Activated T-cell treated with anti-CD3 and anti-CD28 coated beads for 24 hours (primary cell): ENCODE results near the gene EPB41L5.
A peak's percentile ranks its signal among the peaks of the same experiment; 100 is the strongest.
"Not testable (repeated sequence)": the region's sequence is repeated elsewhere in the genome, so short reads cannot be mapped to it uniquely, and the experiment has no call there.

Experiments used
- DNase-seq: peaks from one replicate; pipeline ENCODE4 v3.0.0-alpha.2; 2020; ENCODE audit warnings: low read depth

Gene EPB41L5

DNA sequence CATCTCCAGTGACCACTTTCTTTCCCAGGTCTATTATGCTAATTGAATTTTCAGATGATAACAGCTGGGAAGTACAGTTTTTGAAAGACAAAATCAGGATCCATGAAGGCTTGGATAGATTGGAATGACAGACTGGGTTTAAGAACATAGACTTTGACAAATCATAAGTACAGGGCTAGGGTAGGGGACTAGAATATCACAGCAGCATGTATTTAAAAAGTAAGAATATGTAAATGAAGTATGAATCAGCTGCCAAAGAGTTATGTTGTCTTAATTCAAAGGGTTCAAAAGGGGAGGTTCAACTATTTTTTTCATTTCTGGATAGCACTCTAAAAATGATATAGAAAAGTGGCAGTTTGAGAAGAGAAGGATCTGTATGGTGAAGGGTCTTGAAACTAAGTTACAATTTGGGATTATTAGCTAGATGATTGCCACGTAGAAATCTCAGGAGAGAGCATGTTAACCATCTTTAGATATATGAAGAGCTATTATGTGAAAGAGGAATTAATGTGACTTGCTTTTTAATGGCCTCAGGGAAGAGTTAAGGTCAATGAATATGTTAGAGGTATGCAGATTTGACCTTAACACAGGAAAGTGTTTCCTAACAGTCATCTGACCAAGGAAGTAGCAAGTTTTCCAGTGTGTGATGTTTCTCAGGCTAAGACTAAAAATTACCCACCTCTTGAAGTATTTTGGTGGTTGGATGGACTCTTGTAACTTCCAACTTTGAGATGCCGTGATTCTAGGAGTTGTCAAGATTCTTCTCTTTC is 128.6 kb downstream of the EPB41L5 start:
- DNase-seq: no peak

DNA sequence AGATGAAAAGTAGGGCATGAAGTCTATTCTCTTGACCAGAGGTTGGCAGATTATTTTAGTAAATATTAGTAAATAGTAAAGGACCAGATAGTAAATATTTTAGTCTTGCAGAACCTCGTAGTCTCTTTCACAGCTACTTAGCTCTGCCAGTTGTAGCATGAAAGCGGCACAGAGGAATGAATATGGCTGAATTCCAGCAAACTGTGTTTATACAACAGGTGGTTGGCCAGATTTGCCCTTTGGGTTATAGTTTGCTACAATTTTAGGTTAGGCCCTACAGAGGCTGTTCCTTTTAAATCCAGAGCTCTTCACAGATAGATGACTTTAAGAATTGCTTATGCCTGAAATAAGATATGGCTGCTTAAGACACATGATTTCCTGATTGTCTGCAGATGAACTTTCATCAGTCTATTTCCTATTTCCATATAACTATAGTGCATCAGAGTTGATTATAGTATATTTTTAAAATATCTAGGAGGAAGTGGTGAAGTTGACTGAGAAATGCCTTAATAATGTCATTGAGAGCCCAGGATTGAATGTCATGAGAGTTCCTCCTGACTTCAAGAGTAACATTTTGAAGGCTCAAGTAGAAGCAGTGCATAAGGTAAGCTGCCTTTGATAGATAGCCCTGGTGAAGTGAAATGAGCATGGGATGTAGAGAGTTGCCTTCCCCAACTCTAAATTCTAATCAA is 129.8 kb downstream of the EPB41L5 start:
- no peak for DNase-seq

DNA sequence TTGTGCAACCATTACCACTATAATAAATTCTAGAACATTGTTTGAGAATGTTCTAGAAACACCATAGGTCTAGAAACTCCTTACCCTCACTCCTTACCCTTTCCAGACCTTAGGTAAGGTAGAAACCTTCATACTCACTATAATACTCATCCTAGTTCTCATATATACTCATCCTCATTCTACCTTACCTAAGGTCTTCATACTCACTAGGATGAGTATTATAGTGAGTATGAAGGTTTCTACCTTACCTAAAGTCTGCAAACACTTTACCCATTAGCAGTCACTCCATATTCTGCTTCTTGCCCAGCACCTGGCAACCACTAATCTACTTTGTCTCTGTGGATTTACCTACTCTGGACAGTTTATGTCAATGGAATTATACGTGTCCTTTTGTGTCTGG is 135.4 kb downstream of the EPB41L5 start:
- no peak for DNase-seq

DNA sequence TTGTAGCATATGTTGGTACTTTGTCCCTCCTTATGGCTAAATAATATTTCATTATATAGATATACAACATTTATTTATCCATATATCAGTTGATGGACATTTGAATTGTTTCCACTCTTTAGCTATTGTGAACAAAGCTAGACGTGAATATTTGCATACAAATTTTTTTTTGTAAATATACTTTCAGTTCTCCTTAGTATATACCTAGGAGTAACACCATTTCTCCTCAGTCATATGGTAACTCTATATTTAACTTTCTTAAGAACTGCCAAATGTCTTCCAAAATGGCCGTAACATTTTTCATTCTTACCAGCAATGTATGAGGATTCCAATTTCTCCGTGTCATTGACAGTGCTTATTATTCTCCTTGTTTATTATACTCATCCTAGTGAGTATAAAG is 135.8 kb downstream of the EPB41L5 start:
- DNase-seq: no peak

DNA sequence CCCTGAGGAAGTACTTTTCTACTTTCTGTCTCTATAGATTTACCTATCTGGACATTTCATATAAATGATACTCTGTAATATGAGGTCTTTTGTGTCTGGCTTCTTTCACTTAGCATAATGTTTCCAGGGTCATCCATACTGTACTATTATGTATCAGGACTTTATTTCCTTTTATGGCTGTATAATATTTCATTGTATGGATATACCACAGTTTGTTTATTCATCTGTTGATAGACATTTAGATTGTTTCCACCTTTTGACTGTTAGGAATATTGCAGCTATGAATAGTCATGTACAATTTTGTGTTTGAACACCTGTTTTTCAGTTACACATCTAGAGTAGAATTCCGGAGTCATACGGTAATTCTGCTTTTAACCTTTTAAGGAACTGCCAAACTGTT is 136.5 kb downstream of the EPB41L5 start:
- no peak for DNase-seq

DNA sequence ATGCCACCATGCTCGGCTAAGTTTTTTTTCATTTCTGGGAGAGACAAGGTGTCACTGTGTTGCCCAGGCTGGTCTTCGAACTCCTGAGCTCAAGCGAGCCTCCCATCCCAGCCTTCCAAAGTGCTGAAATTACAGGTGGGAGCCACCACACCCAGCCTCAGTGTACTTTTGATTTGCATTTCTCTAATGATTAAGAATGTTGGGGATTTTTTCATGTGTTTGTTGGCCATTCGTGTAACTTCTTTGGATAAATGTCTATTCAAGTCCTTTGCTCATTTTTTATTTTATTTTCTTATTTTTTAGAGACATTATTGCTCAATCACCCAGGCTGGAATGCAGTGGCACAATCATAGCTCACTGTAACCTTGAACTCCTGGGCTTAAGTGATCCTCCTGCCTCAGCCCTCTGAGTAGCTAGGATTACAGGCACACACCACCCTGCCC is 137.2 kb downstream of the EPB41L5 start:
- DNase-seq: no peak

DNA sequence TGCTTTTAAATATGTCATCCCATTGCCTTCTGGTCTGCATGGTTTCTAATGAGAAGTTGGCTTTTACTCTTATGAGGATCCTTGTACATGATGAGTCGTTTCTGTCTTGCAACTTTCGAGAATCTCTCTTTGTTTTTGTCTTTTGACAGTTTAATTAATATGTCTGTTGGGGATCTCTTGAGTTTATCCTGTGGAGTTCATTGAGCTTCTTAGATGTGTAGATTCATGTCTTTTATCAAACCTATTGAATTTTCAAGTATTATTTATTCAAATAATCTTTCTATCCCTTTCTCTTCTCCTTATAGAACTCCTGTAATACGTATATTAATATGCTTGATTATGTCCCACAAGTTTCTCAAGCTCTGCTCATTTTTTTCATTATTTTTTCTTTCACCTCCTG is 142.4 kb downstream of the EPB41L5 start:
- no peak for DNase-seq

DNA sequence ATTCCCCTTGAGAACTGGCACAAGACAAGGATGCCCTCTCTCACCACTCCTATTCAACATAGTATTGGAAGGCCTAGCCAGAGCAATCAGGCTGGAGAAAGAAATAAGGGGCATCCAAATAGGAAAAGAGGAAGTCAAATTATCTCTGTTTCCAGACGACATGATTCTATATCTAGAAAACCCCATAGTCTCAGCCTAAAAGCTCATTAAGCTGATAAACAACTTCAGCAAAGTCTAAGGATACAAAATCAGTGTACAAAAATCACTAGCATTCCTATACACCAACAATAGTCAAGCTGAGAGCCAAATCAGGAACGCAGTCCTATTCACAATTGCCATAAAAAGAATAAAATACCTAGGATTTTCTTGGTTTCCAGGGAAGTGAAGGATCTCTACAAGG is 145.8 kb downstream of the EPB41L5 start:
- DNase-seq: not testable (repeated sequence)

DNA sequence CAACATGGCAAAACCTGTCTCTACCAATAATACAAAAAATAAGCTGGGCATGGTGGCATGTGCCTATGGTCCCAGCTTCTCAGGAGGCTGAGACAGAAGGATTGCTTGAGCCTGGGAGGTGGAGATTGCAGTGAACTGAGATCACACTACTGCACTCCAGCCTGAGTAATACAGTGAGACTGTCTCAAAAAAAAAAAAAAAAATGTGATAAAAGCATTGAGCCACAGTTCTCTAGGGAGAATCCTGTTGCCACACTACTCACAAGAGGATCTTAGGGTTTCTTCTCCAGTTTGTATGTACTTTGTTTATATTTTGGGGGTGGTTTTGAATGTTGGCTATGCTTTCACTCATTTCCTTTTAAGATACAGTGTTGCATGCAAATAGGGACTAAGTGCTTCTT is 148.3 kb downstream of the EPB41L5 start:
- DNase-seq: no peak

DNA sequence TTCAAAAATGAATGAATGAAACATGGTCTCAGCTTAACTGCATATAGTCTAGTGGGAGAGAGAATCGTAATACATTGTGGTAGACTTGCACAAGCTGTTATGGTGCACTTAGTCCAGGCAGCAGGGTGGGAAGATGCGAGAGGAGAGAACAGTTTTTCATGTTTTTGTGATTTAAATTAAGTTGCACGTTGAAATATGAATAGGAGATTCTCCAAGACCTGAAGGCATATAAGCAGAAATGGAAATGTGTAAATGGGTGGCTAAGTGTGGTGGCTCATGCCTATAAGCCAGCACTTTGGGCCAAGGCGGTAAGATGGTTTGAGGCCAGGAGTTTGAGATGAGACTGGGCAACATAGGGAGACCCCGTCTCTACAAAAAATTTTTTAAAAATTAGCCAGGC is 149.8 kb downstream of the EPB41L5 start:
- DNase-seq: no peak

DNA sequence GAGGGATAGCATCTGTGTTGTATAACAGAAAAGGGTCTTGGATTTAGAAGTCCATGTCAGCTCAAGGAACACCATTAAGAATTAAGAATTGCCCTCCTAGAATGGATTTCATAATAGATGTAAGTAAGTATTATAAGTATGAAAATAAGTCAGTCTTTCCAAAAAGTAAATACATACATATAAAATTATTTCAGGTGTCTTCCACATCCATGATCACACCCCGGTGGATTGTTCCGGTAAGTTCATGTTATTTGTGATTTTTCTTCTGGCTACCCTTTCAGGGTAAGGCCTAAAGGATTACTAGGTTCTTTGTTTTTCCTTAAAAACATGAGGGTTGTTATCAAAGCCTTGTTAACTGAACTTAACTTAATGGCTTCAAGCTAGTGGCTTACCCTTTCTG is 154.4 kb downstream of the EPB41L5 start:
- DNase-seq: no peak

DNA sequence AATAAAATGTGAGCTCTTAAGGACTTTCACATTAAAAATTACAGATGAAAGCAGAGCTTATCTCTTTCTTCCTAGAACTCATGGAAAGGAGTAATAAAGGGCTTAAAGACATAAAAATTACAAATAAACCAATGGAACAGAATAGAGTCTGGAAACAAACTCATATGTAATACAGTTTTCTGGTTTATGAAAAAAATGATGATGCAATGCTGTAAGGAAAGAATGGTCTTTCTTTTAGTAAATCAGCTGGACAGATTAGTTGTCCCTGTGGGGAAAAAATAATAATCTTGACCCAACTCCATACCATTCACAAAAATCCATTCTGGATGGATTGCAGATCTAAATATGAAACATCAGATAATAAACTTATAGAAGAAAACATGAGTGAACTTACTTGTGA is 156.1 kb downstream of the EPB41L5 start:
- no peak for DNase-seq

DNA sequence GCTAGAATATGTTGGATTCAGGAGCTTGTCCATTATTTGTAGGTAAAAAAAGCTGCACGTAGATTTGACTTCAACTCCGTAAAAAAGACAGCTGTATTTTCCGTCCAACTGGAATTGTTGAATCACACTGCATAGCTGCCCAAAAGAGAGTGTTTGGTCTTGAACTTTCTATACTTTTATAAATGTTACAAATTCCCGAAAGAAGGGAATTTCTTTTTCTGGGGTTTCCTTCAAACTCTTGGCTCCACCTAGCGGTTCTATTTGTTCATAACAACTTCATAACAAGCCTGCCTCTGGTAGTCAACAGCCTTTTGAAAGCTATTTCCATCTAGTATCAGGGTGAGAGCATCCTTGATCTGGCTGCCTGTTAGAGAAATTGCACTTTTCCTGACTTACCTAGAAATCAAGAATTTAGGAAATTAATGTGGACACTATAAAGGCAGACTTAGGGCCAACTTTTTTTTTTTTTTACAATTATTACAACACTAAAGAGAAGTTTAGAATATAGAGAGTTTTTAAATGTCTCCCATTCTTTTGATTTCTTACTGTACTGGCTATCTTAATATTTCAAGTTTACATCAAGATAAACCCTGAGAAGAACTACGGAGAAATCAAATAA is 162.2 kb downstream of the EPB41L5 start:
- DNase-seq: no peak

DNA sequence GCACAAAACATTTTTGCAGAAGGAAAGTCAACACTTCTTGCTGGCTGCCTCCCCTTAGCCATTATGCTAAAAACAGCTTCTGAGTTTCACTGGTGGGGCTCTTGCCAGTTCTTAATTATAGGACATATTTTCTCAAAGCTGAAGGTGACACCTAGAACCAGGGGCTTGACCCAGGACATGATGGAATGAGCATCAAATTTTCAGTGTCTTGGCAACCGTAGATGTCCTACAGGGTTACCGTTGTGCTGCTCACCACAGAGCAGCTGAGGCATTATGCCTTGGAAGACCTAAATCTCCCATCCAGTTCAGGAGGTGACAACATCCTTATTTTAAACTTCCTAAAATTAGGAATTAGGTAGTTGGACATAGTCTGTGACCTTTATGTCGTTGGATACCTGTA is 163.6 kb downstream of the EPB41L5 start:
- DNase-seq: no peak

DNA sequence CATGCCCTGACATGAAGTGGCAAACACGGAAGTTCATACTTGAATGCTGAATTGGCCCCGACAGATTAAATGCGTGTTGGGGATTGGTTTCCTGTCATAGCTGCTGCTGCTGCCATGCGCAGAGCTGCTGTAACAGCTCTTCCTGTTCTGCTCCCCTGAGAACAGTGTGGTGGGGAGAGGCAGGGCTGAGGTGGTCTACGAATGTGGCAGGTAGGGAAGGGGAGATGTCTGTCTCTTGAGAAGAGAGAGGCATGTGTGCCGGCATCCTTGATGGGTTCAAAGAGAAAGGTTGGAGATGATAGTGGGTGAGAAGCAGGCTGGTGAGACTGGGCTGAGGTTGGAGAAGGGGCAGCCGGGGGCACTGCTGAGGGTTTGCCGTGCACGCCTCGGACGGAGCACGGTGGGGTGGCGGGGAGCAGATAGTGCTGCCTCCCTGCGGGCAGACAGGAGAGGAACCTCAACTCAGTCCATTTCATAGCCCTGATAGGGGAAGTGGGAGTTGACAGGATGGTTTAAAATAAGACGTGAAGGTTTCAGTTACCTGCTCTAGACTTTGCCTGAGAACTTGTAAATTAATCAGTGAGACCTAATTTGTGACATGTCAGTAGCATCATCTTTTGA is 164.2 kb downstream of the EPB41L5 start:
- DNase-seq: peak; percentile 73

DNA sequence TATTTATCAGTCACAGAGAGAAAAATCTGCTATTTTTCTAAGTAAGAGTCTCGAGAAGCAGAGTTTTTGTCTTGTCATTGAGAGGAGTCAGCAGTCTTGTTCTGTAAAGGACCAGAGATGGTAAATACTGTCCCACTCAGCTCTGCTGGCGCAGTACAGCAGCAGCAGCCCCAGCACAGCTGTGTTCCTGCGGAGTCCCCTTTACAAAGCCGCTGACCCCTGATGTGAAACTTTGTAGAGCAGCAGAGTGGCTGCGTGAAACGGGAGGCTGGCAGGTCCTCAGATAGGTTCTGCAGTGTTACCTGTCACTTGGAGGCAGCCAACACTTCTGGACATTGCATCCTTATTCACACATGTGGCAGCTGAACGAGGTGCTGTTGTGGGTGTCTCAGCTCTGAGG is 165.1 kb downstream of the EPB41L5 start:
- no peak for DNase-seq

DNA sequence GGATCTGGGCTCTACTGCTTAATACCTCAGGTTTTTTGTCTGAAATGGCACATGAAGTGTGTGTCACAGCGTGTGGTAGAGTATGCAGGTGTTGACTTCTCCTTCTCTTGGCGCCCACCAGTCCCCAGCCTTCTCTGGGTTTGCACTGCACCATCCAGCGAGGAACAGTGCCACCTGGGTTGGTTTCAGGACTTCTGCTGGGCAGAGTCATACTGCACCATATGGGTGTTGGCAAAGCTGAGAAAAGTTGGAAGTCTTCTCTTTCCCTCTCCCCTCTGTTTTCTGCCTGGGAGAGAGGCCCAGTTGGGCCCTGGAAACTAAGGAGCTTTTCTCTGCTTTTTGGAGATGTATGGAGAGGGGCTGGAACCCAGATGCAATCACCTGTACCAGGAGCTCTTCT is 166.5 kb downstream of the EPB41L5 start:
- no peak for DNase-seq

DNA sequence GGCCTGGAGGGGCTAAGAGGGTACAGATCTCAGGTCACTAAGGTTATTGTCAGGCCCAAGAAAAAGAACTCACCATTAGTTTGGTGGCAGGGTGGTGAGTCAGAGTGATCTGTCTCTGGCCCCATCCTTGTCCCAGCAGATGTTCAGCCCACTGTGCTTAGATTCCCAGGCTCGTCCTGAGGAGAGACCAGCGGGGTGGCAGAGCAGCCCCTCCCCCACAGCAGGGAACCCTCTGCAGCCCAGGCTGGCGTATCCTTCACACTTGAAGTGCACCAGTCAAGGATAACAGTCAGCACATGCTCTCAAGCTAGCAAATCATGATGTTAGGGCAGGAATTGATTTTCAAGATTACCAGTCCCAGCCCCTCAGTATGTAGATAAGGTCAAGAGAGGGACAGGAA is 167.2 kb downstream of the EPB41L5 start:
- DNase-seq: no peak

DNA sequence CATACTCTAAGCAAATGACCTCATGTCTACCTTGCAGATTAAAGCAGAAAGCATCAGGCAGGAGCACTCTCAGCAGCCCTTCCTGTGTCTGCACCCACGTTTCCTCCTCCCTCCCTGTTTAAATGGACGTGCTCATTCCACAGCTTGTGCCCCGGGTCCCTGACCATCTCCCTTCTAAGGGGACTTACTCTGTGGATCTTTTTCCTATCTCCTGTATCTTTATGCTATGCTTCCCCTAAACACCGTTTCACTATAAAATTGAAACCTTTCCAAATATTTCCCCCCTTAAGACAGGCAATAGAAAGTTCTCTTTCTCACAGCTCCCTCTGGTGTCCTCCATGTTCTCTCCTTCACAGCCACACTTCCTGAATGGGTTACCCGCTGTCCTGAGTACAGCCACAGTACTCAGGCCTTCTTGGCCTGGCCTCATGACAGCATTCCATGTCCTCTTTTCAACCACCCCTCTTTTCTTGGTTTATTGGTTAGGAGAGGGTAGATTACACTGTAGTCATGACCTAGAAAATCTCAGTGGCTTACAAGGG is 169.2 kb downstream of the EPB41L5 start:
- no peak for DNase-seq

DNA sequence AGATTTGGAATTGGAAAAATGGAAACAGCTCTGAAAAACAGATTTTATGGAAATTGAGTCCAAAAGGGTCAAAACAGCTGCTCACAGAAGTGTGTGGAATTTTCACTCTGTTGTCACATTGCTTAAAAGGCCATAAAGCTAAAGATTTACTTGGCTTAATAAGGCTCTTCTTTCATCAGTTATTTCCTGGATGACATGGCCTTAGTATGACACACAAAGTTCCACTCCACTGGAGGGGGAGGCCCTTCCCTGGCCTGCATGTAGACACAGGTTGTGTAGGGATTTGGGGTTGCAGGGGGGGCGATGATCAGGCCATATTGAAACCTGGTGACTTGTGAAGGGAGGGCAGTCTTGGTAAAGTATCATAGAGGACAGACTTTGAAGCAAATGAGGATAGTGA is 176.3 kb downstream of the EPB41L5 start:
- no peak for DNase-seq

DNA sequence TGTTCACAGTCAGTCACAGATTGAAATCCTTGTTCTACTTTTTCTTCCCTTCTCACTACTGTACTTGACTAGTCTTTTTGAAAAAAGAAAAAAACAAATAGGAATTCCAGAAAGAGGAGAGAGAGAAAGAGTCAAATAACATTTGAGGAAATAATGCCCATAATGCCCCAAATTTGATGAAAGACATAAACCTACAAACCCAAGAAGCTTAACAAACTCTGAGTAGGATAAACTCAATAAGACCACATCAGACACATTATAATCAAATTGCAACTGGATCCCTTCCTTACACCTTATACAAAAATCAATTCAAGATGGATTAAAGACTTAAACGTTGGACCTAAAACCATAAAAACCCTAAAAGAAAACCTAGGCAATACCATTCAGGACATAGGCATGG is 179.4 kb downstream of the EPB41L5 start:
- no peak for DNase-seq

DNA sequence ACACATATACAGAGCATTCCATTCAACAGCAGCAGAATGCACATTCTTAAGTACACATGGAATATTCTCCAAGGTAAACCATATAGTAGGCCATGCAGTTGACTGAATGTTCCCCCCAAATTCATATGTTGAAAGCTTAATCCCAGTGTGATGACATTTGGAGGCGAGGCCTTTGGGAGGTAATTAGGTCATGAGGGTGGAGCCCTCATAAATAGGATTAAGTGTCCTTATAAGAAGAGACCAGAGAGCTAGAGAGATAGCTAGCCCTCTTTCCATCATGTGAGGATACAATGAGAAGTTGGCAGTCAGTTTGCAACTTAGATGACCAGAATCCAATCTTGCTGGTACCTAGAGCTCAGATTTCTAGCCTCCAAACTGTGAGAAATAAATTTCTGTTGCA is 182.7 kb downstream of the EPB41L5 start:
- DNase-seq: no peak
